Measurements from ENCODE around the gene GALNT18. TPM values are rescaled to one million over a fixed set of nuclear protein-coding genes. Genes with fewer than 3 reads are reported as not detected.

The GALNT18 gene
- total RNA-seq, 3 donors from 2014 or later (not counting 1 experiment from before 2014, with no cell fraction given) = 0.18 to 0.42 (median 0.38) TPM

GRCh38 chr11:11263238-11264005 lies 358.4 kb downstream of the GALNT18 start:
- peaks cover 9 to 11% of the 10 kb centered on the region in 2 donors for H3K27me3 Mint-ChIP-seq (ENCODE audit: low read depth in 2 of 2)
- no peak overlapping the region for H3K4me3 Mint-ChIP-seq
- Histone ChIP-seq H3K36me3 (ENCODE audit: control insufficient read depth, insufficient read depth, low read length) (no peaks in the 10 kb centered on the region), H3K4me3 (ENCODE audit: low read length) (no peak overlapping the region), H3K27me3 (ENCODE audit: control insufficient read depth, insufficient read depth, low read length) (no peaks in the 10 kb centered on the region), H3K9me3 (ENCODE audit: control insufficient read depth, insufficient read depth, low read length) (no peaks in the 10 kb centered on the region), H3K4me1 (ENCODE audit: control insufficient read depth, insufficient read depth, low read length) (no peaks in the 10 kb centered on the region), H3K27ac (ENCODE audit: low read length) (no peak overlapping the region)
- H3K27ac Mint-ChIP-seq = no peak overlapping the region
- DNase-seq (no peak), ATAC-seq (no peak)
- no peaks in the 10 kb centered on the region for H3K36me3 Mint-ChIP-seq
- no peaks in the 10 kb centered on the region for H3K4me1 Mint-ChIP-seq
- intact Hi-C loops (cut with micrococcal nuclease) = loop anchor here (10.0 kb wide), 1 partner anchor 229 kb away; no protein-coding TSS in a partner anchor
- 38% methylated on average over 8 of the region's 8 CpGs for WGBS (ENCODE audit: insufficient coverage)
- no peaks in the 10 kb centered on the region for H3K9me3 Mint-ChIP-seq
- TF ChIP-seq CTCF (IDR thresholded peaks at IDR 0.05) = no peak

GRCh38 chr11:11262171-11262920 lies 359.5 kb downstream of the GALNT18 start:
- TF ChIP-seq CTCF (IDR thresholded peaks at IDR 0.05) = no peak
- H3K27me3 ChIP-seq (ENCODE audit: control insufficient read depth, insufficient read depth, low read length) = no peaks in the 10 kb centered on the region
- intact Hi-C loops (cut with micrococcal nuclease) = loop anchor here (10.0 kb wide), 1 partner anchor 228 kb away; no protein-coding TSS in a partner anchor
- DNase-seq (no peak), ATAC-seq (no peak)
- H3K36me3 Mint-ChIP-seq = no peaks in the 10 kb centered on the region
- no peak overlapping the region for H3K27ac ChIP-seq (ENCODE audit: low read length)
- H3K4me3 Mint-ChIP-seq = no peak overlapping the region
- 89% methylated on average over 4 of the region's 5 CpGs for WGBS (ENCODE audit: insufficient coverage)
- H3K27me3 Mint-ChIP-seq (ENCODE audit: low read depth in 2 of 2) = peaks cover 9 to 13% of the 10 kb centered on the region in 2 donors
- no peaks in the 10 kb centered on the region for H3K4me1 ChIP-seq (ENCODE audit: control insufficient read depth, insufficient read depth, low read length)
- H3K9me3 ChIP-seq (ENCODE audit: control insufficient read depth, insufficient read depth, low read length) = no peaks in the 10 kb centered on the region
- no peaks in the 10 kb centered on the region for H3K36me3 ChIP-seq (ENCODE audit: control insufficient read depth, insufficient read depth, low read length)
- H3K4me3 ChIP-seq (ENCODE audit: low read length) = no peak overlapping the region
- H3K9me3 Mint-ChIP-seq = no peaks in the 10 kb centered on the region
- no peaks in the 10 kb centered on the region for H3K4me1 Mint-ChIP-seq
- H3K27ac Mint-ChIP-seq = no peak overlapping the region

DNA sequence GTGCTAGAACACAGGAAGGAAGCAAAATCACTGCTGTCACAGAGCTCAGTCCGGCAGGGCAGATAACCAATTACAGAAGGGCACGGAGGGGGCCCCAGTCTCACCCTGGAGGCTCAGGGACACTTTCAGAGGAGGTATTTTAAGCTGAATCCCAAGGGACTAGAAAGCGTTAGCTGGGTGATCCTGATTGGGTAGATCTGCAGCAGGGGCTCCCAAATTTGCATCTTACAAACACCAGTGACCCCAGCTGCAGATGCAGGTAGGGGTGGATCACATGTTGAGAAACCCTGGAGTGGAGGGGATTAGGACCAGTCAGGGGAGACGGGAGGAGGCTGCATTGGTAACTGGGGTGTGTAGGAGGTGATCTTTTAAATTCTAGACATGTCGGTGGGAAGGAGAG lies 360.2 kb downstream of the GALNT18 start:
- WGBS (ENCODE audit: insufficient coverage) = 66% methylated on average over 5 of the region's 5 CpGs
- no peak for TF ChIP-seq CTCF (IDR thresholded peaks at IDR 0.05)
- no peaks in the 10 kb centered on the region for H3K4me1 Mint-ChIP-seq
- ATAC-seq = no peak
- Histone ChIP-seq H3K27ac (ENCODE audit: low read length) (no peak overlapping the region), H3K9me3 (ENCODE audit: control insufficient read depth, insufficient read depth, low read length) (no peaks in the 10 kb centered on the region), H3K4me3 (ENCODE audit: low read length) (no peak overlapping the region), H3K4me1 (ENCODE audit: control insufficient read depth, insufficient read depth, low read length) (no peaks in the 10 kb centered on the region), H3K36me3 (ENCODE audit: control insufficient read depth, insufficient read depth, low read length) (no peaks in the 10 kb centered on the region), H3K27me3 (ENCODE audit: control insufficient read depth, insufficient read depth, low read length) (no peaks in the 10 kb centered on the region)
- H3K36me3 Mint-ChIP-seq = no peaks in the 10 kb centered on the region
- H3K27ac Mint-ChIP-seq = no peak overlapping the region
- intact Hi-C loops (cut with micrococcal nuclease) = loop anchor here (10.0 kb wide), 1 partner anchor 227 kb away; no protein-coding TSS in a partner anchor
- DNase-seq = no peak
- H3K27me3 Mint-ChIP-seq (ENCODE audit: low read depth in 2 of 2) = peaks cover 11 to 20% of the 10 kb centered on the region in 2 donors
- H3K4me3 Mint-ChIP-seq = no peak overlapping the region
- H3K9me3 Mint-ChIP-seq = no peaks in the 10 kb centered on the region

Data from natural killer cell (primary cell).